HepG2 (cell line): ENCODE results near the gene FOLR2. TPM values are rescaled to one million over a fixed set of nuclear protein-coding genes. Genes with fewer than 3 reads are reported as not detected.

Source experiments
- ATAC-seq: fragments of 200-7000 bp; cut with Tn5 transposase; 3 replicates; pipeline ENCODE4 v1.9.1; 2020; ENCODE audit warnings: mild to moderate bottlenecking, moderate library complexity
- BruUV-seq: library from RNA; stranded (reverse); fragments of 400-500 nt; replicated peaks from 2 replicates; lab custom pipeline; 2021; lab: Mats Ljungman, UMichigan
- CTCF ChIA-PET: fragments of 300-600 bp; formaldehyde crosslinking; extraction: SDS; loops from one replicate; lab custom pipeline; 2021; ENCODE audit warnings: low total read pairs, inconsistent platforms, low intra/inter-chr PET ratio; lab: Yijun Ruan, JAX
- POLR2A ChIA-PET: fragments of 350-600 bp; sonication (Branson Sonifier 250); formaldehyde crosslinking; loops from one replicate; lab custom pipeline; 2020; ENCODE audit warnings: antibody characterized with exemption, inconsistent platforms; lab: Yijun Ruan, JAX
- DNase-seq: peaks from one replicate; pipeline ENCODE4 v3.0.0-alpha.2; 2015; ENCODE audit warnings: low spot score
- FAIRE-seq: peaks from 3 replicates; lab custom pipeline; 2011; peaks lifted over from hg19 to GRCh38; lab: Jason Lieb, UNC
- H2AFZ ChIP-seq: one replicate; pipeline ENCODE4 v1.6.1; 2011; ENCODE audit warnings: low read length, inconsistent platforms
- H3K27ac ChIP-seq: fragments of 300-600 bp; 3 replicates; pipeline ENCODE4 v1.8.0; 2011; ENCODE audit warnings: mixed run types, mild to moderate bottlenecking, mixed read lengths, low read length, inconsistent platforms; ENCODE audit not compliant: insufficient read depth; ENCODE audit errors: extremely low read length
- H3K27me3 ChIP-seq, 2 experiments: fragments of 200-600 bp in 1 of 2; 2 replicates in 1 of 2; 3 replicates in 1 of 2; pipeline versions ENCODE4 v1.6.0 to v1.8.0; 2011; ENCODE audit warnings: low read length in 2 of 2, mild to moderate bottlenecking in 2 of 2, moderate library complexity in 2 of 2, inconsistent platforms in 1 of 2; ENCODE audit not compliant: insufficient read depth in 2 of 2, control insufficient read depth in 1 of 2
- H3K36me3 ChIP-seq, 2 experiments: fragments of 200-600 bp in 1 of 2; replicated peaks in 1 of 2; 2 replicates in 1 of 2; 3 replicates in 1 of 2; pipeline versions ENCODE4 v1.5.1 to v1.8.0; 2011; ENCODE audit warnings: low read length in 2 of 2, inconsistent platforms in 1 of 2; ENCODE audit not compliant: insufficient read depth in 2 of 2, control insufficient read depth in 1 of 2
- H3K4me1 ChIP-seq: 2 replicates; pipeline ENCODE4 v1.5.1; 2012; ENCODE audit warnings: low read length, inconsistent platforms; ENCODE audit not compliant: insufficient read depth
- H3K4me2 ChIP-seq: 2 replicates; pipeline ENCODE4 v1.6.0; 2011; ENCODE audit warnings: low read depth, low read length, inconsistent platforms
- H3K4me3 ChIP-seq, 3 experiments: fragments of 200-600 bp in 1 of 3; sonication (generic), shearing (Covaris generic) in 1 of 3; replicated peaks in 1 of 3; 2 replicates each; pipeline ENCODE4 v1.5.1; 2011 to 2016; ENCODE audit warnings: low read length in 3 of 3, inconsistent platforms in 2 of 3, low read depth in 2 of 3, mild to moderate bottlenecking in 2 of 3, control low read depth in 1 of 3, mixed read lengths in 1 of 3; ENCODE audit not compliant: insufficient read depth in 1 of 3
- H3K79me2 ChIP-seq: one replicate; pipeline ENCODE4 v1.6.1; 2011; ENCODE audit warnings: low read length, inconsistent platforms; ENCODE audit not compliant: insufficient read depth
- H3K9ac ChIP-seq: 2 replicates; pipeline ENCODE4 v1.6.0; 2011; ENCODE audit warnings: mild to moderate bottlenecking, low read depth, low read length, inconsistent platforms; ENCODE audit not compliant: insufficient read depth
- H3K9me3 ChIP-seq: 2 replicates; pipeline ENCODE4 v1.5.1; 2012; ENCODE audit warnings: mild to moderate bottlenecking, low read length
- H4K20me1 ChIP-seq: 2 replicates; pipeline ENCODE4 v1.6.0; 2011; ENCODE audit warnings: inconsistent platforms, mild to moderate bottlenecking, low read length, moderate library complexity; ENCODE audit not compliant: insufficient read depth
- CEBPB ChIP-seq: IDR thresholded peaks from 2 replicates; pipeline ENCODE4 v1.6.1; 2011; ENCODE audit warnings: low read depth, low read length, improper control_type of control experiment, borderline replicate concordance
- DMTF1 ChIP-seq: sonication (generic); formaldehyde crosslinking; IDR thresholded peaks from 2 replicates; pipeline ENCODE4 v1.4.0; 2020; ENCODE audit warnings: mild to moderate bottlenecking, missing genetic modification reagents
- HES4 ChIP-seq: sonication (generic); formaldehyde crosslinking; IDR thresholded peaks from 2 replicates; pipeline ENCODE4 v1.9.0; 2021; ENCODE audit warnings: mild to moderate bottlenecking, missing genetic modification reagents, borderline replicate concordance
- IKZF1 ChIP-seq: fragments of 450-650 bp; IDR thresholded peaks from 2 replicates; pipeline ENCODE4 v1.7.1; 2016
- PHF21A ChIP-seq: sonication (generic); formaldehyde crosslinking; IDR thresholded peaks from 2 replicates; pipeline ENCODE4 v1.5.0; 2020; ENCODE audit warnings: mild to moderate bottlenecking, missing genetic modification reagents
- THRA ChIP-seq: sonication (generic); formaldehyde crosslinking; IDR thresholded peaks from 2 replicates; pipeline ENCODE4 v1.4.0; 2020; ENCODE audit warnings: missing genetic modification reagents, borderline replicate concordance
- ZFP37 ChIP-seq: sonication (generic); formaldehyde crosslinking; IDR thresholded peaks from 2 replicates; pipeline ENCODE4 v1.4.0; 2020; ENCODE audit warnings: missing genetic modification reagents, borderline replicate concordance
- ZNF292 ChIP-seq: sonication (generic); formaldehyde crosslinking; IDR thresholded peaks from 2 replicates; pipeline ENCODE4 v1.8.1; 2022; ENCODE audit warnings: mild to moderate bottlenecking, low read depth, missing genetic modification reagents, borderline replicate concordance
- ZNF598 ChIP-seq: sonication (generic); formaldehyde crosslinking; IDR thresholded peaks from 2 replicates; pipeline ENCODE4 v1.5.1; 2020; ENCODE audit warnings: mild to moderate bottlenecking, missing genetic modification reagents, borderline replicate concordance
- ZNF639 ChIP-seq: conservative IDR thresholded peaks from 2 replicates; pipeline ENCODE4 v1.6.1; 2018; ENCODE audit warnings: missing genetic modification reagents
- ZSCAN30 ChIP-seq: sonication (generic); formaldehyde crosslinking; IDR thresholded peaks from 2 replicates; pipeline ENCODE4 v1.5.0; 2020; ENCODE audit warnings: mild to moderate bottlenecking, missing genetic modification reagents
- WGBS: methylation state at CpG from one replicate; pipeline ENCODE4 v1.1.6; 2017; ENCODE audit warnings: low lambda C conversion rate; 5-methylcytosine and 5-hydroxymethylcytosine counted together
- in situ Hi-C: cut with HindIII; loops from 2 replicates; pipeline ENCODE4 v1.10.0; 2017; ENCODE audit warnings: low pct_unique_long_range_greater_than_20kb; ENCODE audit not compliant: extremely low pct_ligation_motif_present
- intact Hi-C: fragments of 100-400 bp; cut with micrococcal nuclease; formaldehyde crosslinking; loops from one replicate; pipeline ENCODE4 v1.10.0; 2022; ENCODE audit not compliant: unreplicated experiment
- polyA plus RNA-seq, 8 experiments: library from polyadenylated mRNA; depleted of rRNA in 3 of 8; stranded (reverse) in 7 of 8; unstranded in 1 of 8; fragments of >200 nt; fragmentation: Illumina TruSeq in 4 of 8; extraction: Trizol in 4 of 8; gene quantifications; 2 replicates each; pipeline versions ENCODE4 v1.2.1 to v1.2.3, GENCODE V29; 2011 to 2016; ENCODE audit warnings: low read depth in 4 of 8, missing spikeins in 1 of 8, mixed read lengths in 1 of 8; ENCODE audit not compliant: insufficient read depth in 1 of 8
- total RNA-seq, 5 experiments: library from RNA; depleted of rRNA; stranded (reverse); fragments of >200 nt; fragmentation: Illumina TruSeq; extraction: Trizol; gene quantifications; 2 replicates each; pipeline ENCODE4 v1.2.3, GENCODE V29; 2016; ENCODE audit warnings: low read depth in 1 of 5

FOLR2 gene
- total and polyA plus RNA-seq, 2 of the 13 experiments (the other 11 are each of a cell fraction or from before 2014, with no cell fraction given), result 0.09 TPM; not detected in 1

- CTCF ChIA-PET, result no interaction called here
- Histone ChIP-seq H3K4me1 (no peaks in the 10 kb centered on the region), H3K36me3 (no peaks in the 10 kb centered on the region), H3K79me2 (no peaks in the 10 kb centered on the region), H3K27ac (no peak overlapping the region), H3K27me3 (no peaks in the 10 kb centered on the region), H2AFZ (no peak overlapping the region), H3K9ac (no peak overlapping the region), H3K4me2 (no peak overlapping the region), H4K20me1 (no peaks in the 10 kb centered on the region), H3K4me3 (no peak overlapping the region), H3K9me3 (no peaks in the 10 kb centered on the region)
- FAIRE-seq (no peak), DNase-seq (no peak), ATAC-seq (no peak)
- intact Hi-C loops (no loop called here), in situ Hi-C loops (no loop called here)
- POLR2A ChIA-PET, result interaction anchor here (1.6 kb wide), 1 partner anchor 14 kb away, joined by 4 read pairs; no protein-coding TSS in a partner anchor
- WGBS, result 25% methylated on average over 2 of the region's 3 CpGs
- TF ChIP-seq DMTF1 (no peak), HES4 (CRISPR knock-in tag) (no peak), ZFP37 (CRISPR knock-in tag) (no peak), THRA (CRISPR knock-in tag) (no peak), ZNF639 (CRISPR knock-in tag) (no peak), CEBPB (no peak), PHF21A (CRISPR knock-in tag) (no peak), ZNF598 (no peak), ZNF292 (no peak), ZSCAN30 (CRISPR knock-in tag) (no peak), IKZF1 (no peak)
- no TSS peak for BruUV-seq
Observed at GRCh38 chr11:72208281-72208680, 8.3 kb upstream of the FOLR2 start.
